ENCODE results near the gene NXPH1.

Gene NXPH1

GRCh38 chr7:8597565-8597964 lies 164.2 kb downstream of the NXPH1 start:
- no peak for DNase-seq (ENCODE audit: low read depth)

GRCh38 chr7:8601121-8601520 lies 167.7 kb downstream of the NXPH1 start:
- no peak for DNase-seq (ENCODE audit: low read depth)

GRCh38 chr7:8605221-8605620 lies 171.8 kb downstream of the NXPH1 start:
- DNase-seq (ENCODE audit: low read depth), result no peak

GRCh38 chr7:8612584-8612983 lies 179.2 kb downstream of the NXPH1 start:
- no peak for DNase-seq (ENCODE audit: low read depth)

GRCh38 chr7:8613191-8613590 lies 179.8 kb downstream of the NXPH1 start:
- no peak for DNase-seq (ENCODE audit: low read depth)

- DNase-seq (ENCODE audit: low read depth), result no peak
Observed at GRCh38 chr7:8615019-8615418, 181.6 kb downstream of the NXPH1 start.

- no peak for DNase-seq (ENCODE audit: low read depth)
Observed at GRCh38 chr7:8618441-8619070, 185.1 kb downstream of the NXPH1 start.

GRCh38 chr7:8620169-8620568 lies 186.8 kb downstream of the NXPH1 start:
- no peak for DNase-seq (ENCODE audit: low read depth)

- no peak for DNase-seq (ENCODE audit: low read depth)
Observed at GRCh38 chr7:8625612-8626011, 192.2 kb downstream of the NXPH1 start.

GRCh38 chr7:8627325-8627724 lies 193.9 kb downstream of the NXPH1 start:
- no peak for DNase-seq (ENCODE audit: low read depth)

GRCh38 chr7:8628656-8629055 lies 195.2 kb downstream of the NXPH1 start:
- DNase-seq (ENCODE audit: low read depth), result no peak

- no peak for DNase-seq (ENCODE audit: low read depth)
Observed at GRCh38 chr7:8629504-8629903, 196.1 kb downstream of the NXPH1 start.

GRCh38 chr7:8637322-8637721 lies 203.9 kb downstream of the NXPH1 start:
- no peak for DNase-seq (ENCODE audit: low read depth)

GRCh38 chr7:8638076-8638475 lies 204.7 kb downstream of the NXPH1 start:
- DNase-seq (ENCODE audit: low read depth), result no peak

GRCh38 chr7:8639668-8640067 lies 206.3 kb downstream of the NXPH1 start:
- DNase-seq (ENCODE audit: low read depth), result no peak

GRCh38 chr7:8640671-8641070 lies 207.3 kb downstream of the NXPH1 start:
- no peak for DNase-seq (ENCODE audit: low read depth)

GRCh38 chr7:8668627-8669500 lies 235.5 kb downstream of the NXPH1 start:
- no peak for DNase-seq (ENCODE audit: low read depth)

GRCh38 chr7:8669501-8669851 lies 236.1 kb downstream of the NXPH1 start:
- DNase-seq (ENCODE audit: low read depth), result no peak

- no peak for DNase-seq (ENCODE audit: low read depth)
Observed at GRCh38 chr7:8684426-8684825, 251.0 kb downstream of the NXPH1 start.

- DNase-seq (ENCODE audit: low read depth), result no peak
Observed at GRCh38 chr7:8699875-8700624, 266.6 kb downstream of the NXPH1 start.

GRCh38 chr7:8702807-8703206 lies 269.4 kb downstream of the NXPH1 start:
- DNase-seq (ENCODE audit: low read depth), result no peak

GRCh38 chr7:8710124-8710523 lies 276.7 kb downstream of the NXPH1 start:
- DNase-seq (ENCODE audit: low read depth), result no peak

GRCh38 chr7:8714791-8715190 lies 281.4 kb downstream of the NXPH1 start:
- DNase-seq (ENCODE audit: low read depth), result no peak
